ENCODE data around the gene CRIP3. TPM values are rescaled to one million over a fixed set of nuclear protein-coding genes. Genes with fewer than 3 reads are reported as not detected.
A peak's percentile ranks its signal among the peaks of the same experiment; 100 is the strongest.

Gene CRIP3
- total and polyA plus RNA-seq, 2 of the 13 experiments (the other 11 are each of a cell fraction or from before 2014, with no cell fraction given) = 6.3 to 9.3 TPM

GRCh38 chr6:43296780-43297497, 11.7 kb downstream of the CRIP3 start (continued):
- TF ChIP-seq PRDM15 (CRISPR knock-in tag; IDR thresholded peaks at IDR 0.05) (peak; percentile 72; the same call in 1 of the 2 replicates), ZNF883 (CRISPR knock-in tag; IDR thresholded peaks at IDR 0.05; ENCODE audit: not compliant biosample characterization) (peak; percentile 66)

GRCh38 chr6:43295456-43295855, 13.2 kb downstream of the CRIP3 start:
- H3K36me3 ChIP-seq (replicated peaks in 1 of 2; ENCODE audit: control insufficient read depth in 1 of 2, insufficient read depth in 2 of 2, low read length in 2 of 2) = no peaks in the 10 kb centered on the region
- ATAC-seq (no peak), DNase-seq (ENCODE audit: low spot score) (no peak), FAIRE-seq (no peak)
- peaks cover 96% of the 10 kb centered on the region for H3K4me1 ChIP-seq (ENCODE audit: insufficient read depth, low read length)
- no peak overlapping the region for H3K4me3 ChIP-seq (replicated peaks in 1 of 3; ENCODE audit: insufficient read depth in 1 of 3, low read depth in 2 of 3, low read length in 3 of 3)
- peak; percentile 23 for TF ChIP-seq MED8 (CRISPR knock-in tag; IDR thresholded peaks at IDR 0.05; ENCODE audit: insufficient replicate concordance)
- TF ChIP-seq HBP1 (CRISPR knock-in tag; IDR thresholded peaks at IDR 0.05; ENCODE audit: low read depth) = no peak
- TF ChIP-seq CREB1 (IDR thresholded peaks at IDR 0.05) = 0 out of 2 replicates have a peak, but pooled peaks have one; percentile 24
- TF ChIP-seq CREB1 (CRISPR knock-in tag; IDR thresholded peaks at IDR 0.05) = no peak
- no peak for TF ChIP-seq ZNF766 (CRISPR knock-in tag; IDR thresholded peaks at IDR 0.05; ENCODE audit: borderline replicate concordance)
- no peaks in the 10 kb centered on the region for H3K27me3 ChIP-seq (ENCODE audit: control insufficient read depth in 1 of 2, insufficient read depth in 2 of 2, low read length in 2 of 2)
- no TSS peak for BruUV-seq (replicated peaks)
- H3K27ac ChIP-seq (ENCODE audit: extremely low read length, insufficient read depth, low read length) = no peak overlapping the region
- H3K79me2 ChIP-seq (ENCODE audit: insufficient read depth, low read length) = no peaks in the 10 kb centered on the region
- H3K9ac ChIP-seq (ENCODE audit: insufficient read depth, low read depth, low read length) = no peak overlapping the region
- no peak overlapping the region for H2AFZ ChIP-seq (ENCODE audit: low read length)
- H4K20me1 ChIP-seq (ENCODE audit: insufficient read depth, low read length) = no peaks in the 10 kb centered on the region
- in situ Hi-C loops (cut with HindIII; ENCODE audit: extremely low pct_ligation_motif_present, low pct_unique_long_range_greater_than_20kb) (no loop called here), intact Hi-C loops (cut with micrococcal nuclease; ENCODE audit: unreplicated experiment) (no loop called here)
- no peaks in the 10 kb centered on the region for H3K9me3 ChIP-seq (ENCODE audit: low read length)
- no peak overlapping the region for H3K4me2 ChIP-seq (ENCODE audit: low read depth, low read length)
- ChIA-PET CTCF (ENCODE audit: low intra/inter-chr PET ratio, low total read pairs) (no interaction called here), POLR2A (interaction anchor here (3.8 to 5.2 kb wide), 2 partner anchors 12 to 17 kb away, joined by 28 to 67 read pairs; partner anchors contain the start of gene CRIP3)
- 93% methylated on average over 3 of the region's 3 CpGs for WGBS (ENCODE audit: low lambda C conversion rate)
